GM19328 (cell line): Measurements from ENCODE around the gene NACC2.

ENCODE experiments used
- ATAC-seq: cut with Tn5 transposase; IDR thresholded peaks from one replicate; pipeline ENCODE4 v1.9.1; 2021; ENCODE audit warnings: mild to moderate bottlenecking, moderate library complexity; ENCODE audit not compliant: unreplicated experiment

Gene NACC2

DNA sequence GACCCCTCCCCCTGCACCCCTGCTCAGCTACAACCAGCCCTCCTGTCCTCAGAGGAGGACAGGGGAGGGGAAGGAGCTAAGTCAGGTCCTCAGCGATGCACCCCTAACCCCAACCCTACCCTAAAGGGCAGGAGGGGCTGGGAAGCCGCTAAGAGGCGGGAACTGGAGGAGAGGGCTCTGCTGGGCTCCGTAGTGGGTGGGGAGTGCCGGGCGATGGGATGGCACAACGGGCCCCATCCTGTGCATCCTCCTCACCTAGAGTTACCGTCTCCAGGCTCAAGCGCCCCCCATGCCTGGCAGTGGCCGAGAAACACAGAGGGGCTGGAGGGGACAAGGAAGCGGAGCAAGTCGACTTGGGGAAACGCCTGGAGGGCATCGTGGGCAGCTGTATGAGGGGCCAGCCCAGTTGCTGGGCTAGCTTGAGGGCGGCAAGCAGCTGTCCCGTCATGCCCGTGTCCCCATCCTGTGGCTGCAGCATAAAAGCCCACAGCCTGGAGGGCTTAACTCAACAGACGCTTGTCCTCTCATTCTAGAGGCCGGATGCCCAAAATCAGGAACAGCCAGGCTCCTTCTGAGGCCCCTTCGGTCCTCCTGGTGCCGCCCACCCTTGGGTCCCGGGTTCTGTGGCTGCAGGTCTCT lies 110.9 kb downstream of the NACC2 start:
- no peak for ATAC-seq

- ATAC-seq = no peak
Observed at GRCh38 chr9:135983208-135984071, 111.6 kb downstream of the NACC2 start.

DNA sequence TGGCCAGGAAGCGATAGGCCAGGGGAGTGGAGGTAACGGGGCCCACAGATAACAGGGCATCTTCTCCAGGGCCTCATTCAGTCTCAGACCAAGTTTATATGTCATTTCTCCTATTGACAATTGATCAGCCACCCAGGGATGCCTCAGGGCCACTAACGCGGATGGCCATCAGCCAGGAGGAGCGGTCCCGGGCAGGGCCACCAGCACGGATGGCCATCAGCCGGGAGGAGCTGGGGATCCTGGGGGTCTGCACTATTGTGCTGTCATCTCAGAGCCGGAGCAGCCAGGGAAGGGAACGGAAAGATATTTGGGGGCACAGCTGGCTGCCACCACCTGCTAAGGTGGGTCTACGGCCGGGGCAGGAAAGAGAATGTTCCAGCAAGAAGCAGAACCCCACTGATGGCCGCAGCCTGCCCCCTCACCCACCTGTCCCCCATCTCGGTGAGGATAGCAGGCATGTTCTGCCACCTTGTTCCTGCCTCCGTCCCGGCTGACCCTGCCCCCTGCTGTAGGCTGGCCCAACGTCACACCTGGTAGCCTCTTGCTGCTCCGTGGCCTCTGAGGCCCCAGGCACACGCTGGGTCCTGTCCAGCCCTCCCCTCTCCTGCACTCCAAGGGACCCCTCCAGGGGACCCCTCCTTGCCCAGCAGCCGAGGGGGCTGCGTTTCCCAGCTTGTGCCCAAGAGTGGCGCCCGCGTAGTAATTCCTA lies 112.4 kb downstream of the NACC2 start:
- ATAC-seq = no peak

DNA sequence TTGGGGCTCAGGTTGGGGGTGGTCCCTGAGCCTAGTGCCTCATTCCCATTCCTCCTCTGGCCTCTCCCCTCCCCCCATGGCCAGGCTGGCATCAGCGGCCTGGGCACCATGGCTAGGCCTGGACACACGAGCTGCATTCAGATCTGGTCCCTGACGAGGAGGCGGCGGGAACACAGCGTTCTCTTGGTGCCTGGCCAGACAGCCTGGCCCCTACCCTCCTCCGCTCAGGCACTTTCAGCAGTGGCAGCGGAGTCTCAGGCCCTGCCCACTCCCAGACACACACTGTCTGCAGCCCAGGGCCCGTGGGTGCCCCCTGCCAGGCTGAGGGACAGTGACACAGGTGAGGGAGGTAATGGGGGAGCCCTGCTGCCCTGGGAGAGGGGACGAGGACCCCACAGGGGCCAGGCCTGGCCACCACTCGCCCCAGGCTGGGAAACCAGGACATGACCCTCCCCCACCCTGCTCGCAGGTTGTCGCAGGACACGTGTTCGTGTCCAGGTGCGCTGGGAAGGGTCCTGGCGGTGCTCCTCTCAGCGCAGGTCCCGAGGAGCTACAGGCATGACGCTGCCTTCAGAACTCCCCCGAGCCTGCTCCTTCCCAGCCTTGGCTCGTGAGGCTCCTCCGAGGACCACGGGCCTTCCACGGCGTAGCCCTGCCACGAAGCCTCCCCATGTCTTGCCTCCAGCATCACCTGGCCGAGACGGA lies 114.0 kb downstream of the NACC2 start:
- no peak for ATAC-seq

DNA sequence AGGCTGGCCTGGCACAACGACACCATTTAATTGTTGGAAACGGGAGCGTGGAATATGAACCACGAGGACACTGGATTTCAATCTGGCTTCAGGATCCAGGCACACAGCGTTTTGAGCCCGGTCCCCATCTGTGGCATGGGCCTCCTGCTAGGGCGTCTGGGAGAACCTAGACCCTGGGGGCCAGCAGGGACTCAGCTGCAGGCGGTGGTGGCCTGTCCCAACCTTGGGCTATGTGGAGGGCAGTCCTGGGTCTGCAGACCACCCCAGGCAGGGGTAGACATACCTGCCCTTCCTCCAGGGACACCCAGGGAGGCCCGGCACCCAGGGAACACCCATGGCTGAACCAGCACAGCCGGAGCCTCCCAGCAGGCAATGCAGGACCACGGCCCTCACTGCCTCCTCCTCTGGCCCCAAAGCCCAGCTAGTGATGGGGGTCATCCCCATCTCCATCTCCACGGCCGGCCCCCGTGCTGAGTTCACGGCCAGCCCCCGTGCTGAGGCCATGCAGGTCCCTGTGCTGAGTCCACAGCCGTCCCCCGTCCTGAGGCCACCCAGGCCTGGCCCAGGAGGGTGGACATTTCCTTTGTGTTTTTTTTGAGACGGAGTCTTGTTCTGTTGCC lies 115.4 kb downstream of the NACC2 start:
- ATAC-seq = no peak

DNA sequence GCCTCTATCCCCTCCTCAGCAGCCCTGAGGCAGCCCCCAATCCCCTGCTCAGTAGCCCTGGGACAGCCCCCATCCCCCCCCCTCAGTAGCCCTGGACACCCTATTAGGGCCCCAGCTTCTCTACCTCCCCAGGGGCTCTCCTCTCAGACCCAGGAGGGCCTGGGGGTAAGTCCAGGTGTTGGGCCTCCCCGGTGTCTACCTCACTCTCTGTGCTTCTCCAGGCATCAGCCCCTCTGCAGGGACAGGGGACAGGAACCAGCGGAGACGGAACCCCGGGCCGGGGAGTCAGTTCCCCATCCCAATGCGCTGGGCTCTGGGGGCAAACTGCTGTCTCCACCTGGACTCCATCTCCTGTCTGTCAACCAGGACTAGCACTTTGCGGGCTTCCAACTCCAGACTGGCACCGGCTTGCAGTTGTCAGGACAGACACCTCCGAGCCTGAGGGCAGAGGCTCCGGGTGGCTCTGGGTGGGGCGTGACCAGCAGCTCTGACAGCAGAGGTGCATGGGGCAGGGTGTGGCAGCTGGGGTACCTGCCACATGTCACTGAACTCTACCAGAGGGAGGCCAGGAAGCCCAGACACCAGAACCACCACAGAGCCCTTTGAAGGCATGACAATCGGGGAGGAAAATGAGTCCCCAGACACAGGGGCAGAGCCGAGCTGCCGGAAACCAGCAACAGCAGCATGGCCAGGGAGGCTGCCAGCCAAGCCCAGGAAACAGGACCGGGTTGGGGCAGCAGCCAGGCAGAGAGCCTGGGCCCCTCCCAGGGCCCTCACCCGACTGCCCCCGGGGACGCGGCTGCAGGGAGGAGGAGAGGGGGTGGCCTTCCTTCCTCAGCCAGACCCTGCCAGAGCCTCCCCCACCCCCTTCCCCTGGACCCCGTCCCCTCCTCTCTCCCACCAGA lies 116.2 kb downstream of the NACC2 start:
- ATAC-seq = no peak

- ATAC-seq = no peak
Observed at GRCh38 chr9:135976944-135977343, 118.1 kb downstream of the NACC2 start.

DNA sequence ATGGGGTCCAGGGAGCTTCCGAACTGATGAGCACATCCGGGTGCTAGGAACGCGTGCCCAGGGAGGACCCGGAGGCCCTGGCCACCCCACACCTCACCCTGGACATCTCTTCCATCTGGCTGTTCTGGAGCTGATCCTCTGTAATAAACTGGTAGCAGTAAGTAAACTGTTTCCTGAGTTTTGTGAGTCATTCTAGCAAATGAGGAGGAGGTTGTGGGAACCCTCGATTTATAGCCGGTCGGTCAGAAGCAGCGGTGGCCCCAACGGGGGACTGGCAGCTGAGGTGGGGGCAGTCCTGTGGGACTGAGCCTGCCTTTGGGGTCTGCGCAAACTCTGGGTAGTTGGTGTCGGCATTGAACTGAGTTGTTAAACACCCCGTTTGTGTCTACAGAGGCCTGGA lies 118.6 kb downstream of the NACC2 start:
- ATAC-seq = no peak

DNA sequence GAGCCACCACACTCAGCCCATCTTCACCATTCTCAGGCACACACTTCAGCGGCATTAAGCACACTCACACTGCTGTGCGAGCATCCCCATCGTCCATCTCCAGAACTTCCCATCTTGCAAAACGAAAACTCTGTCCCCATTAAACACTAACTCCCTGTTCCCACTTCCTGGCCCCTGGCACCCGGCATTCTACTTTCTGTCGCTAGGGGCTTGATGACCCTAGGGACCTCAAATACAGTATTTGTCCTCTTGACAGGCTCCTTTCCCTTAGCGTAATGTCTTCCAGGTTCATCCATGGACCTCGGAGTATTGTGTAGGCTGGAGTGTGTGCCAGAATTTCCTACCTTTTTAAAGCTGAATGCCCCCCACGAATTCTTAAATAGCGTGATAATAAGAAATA lies 119.3 kb downstream of the NACC2 start:
- ATAC-seq = no peak

- ATAC-seq = no peak
Observed at GRCh38 chr9:135974220-135974573, 120.9 kb downstream of the NACC2 start.

GRCh38 chr9:135973277-135974219 lies 121.5 kb downstream of the NACC2 start:
- no peak for ATAC-seq

- ATAC-seq = no peak
Observed at GRCh38 chr9:135971892-135972291, 123.2 kb downstream of the NACC2 start.

DNA sequence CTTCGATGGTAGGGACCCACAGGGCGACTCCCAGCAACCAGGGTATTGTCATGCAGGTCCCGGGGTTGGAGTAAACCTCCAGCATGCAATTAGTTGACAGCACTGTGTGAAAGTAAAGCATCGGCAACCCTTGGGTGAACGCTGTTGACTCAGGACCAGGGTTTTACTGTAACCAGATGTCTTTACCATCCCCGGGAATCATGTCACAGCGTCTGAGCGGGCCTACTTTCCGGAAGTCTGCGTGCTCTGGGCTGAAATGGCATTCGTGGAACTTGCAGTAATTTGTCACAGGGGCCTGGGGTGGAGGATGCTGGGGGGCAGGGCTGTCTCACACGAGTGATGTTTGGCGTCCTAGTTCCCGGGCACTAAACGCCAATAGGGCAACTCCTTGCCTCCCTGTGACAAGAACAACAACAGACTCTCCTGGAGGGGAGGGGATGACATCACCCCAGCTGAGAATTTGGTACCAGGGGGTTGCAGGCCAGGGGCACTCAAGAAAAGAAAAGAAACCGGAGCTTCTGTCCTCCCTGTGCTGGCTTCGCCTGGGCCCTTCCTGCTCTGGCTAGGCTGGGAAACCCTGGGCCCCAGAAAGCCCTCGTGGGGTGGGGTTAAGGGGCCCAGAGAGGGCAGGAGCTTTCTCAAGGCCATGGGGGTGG lies 123.8 kb downstream of the NACC2 start:
- ATAC-seq = no peak

DNA sequence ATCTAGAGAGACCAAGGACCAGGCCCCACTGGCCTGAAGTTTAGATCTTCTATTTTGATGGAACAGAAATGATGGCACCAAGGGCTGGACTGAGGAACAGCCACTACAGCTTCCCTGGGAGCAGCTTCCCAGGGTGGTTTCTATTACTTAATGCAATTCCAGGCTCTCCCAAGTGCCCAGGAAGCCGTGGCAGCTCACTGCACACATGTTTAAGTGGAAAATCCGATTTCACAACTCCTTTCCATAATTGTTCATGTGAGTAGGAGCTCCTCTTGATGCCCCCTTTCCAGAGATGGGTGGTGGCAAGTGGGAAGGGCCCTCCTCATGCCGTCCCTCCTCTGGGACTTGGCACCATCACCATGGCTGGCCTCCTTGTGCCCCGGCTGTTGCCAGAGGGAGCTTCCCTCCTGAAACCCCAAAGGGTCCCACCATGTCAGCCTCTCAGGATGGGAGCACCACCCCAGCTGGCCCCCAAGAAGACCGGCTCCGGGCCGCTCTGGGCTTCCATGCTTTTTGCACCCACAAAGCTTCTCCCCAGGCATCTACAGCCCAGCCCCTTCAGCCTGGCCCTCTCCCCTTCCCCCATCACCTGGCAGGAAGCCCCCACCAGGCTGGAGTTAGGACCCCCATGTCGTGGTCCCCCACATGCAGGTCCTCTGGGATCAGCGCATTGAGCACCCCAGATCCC lies 124.8 kb downstream of the NACC2 start:
- ATAC-seq = no peak

GRCh38 chr9:135969064-135969683 lies 125.9 kb downstream of the NACC2 start:
- ATAC-seq = no peak

DNA sequence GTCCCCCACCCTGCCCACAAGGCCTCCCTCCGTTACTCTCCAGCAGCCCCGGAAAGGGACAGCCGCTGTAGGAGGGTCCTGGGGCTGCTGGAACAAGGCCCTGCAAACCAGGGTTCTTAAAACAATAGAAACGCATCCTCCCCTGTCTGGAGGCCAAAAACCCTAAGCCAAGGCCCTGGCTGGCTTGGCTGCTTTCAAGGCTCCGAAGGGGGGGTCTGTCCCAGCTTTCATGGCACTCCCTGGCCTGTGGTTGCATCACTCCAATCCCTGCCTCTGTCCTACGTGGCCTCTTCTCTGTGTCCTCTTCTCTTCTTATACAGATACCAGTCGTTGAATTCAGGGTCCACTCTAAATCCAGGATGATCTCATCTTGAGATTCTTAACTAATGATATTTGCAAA lies 126.5 kb downstream of the NACC2 start:
- no peak for ATAC-seq

GRCh38 chr9:135968083-135968476 lies 127.0 kb downstream of the NACC2 start:
- ATAC-seq = no peak
